Upper lobe of right lung (tissue), 1 donor: ENCODE data around the gene NECTIN4. TPM values are rescaled to one million over a fixed set of nuclear protein-coding genes. Genes with fewer than 3 reads are reported as not detected.
A peak's percentile ranks its signal among the peaks of the same experiment; 100 is the strongest.

Source experiments
- ATAC-seq: fragments of 200-7000 bp; cut with Tn5 transposase; one replicate; pipeline ENCODE4 v1.9.1; 2020; ENCODE audit warnings: mild to moderate bottlenecking, moderate library complexity
- DNase-seq: peaks from one replicate; pipeline ENCODE4 v3.0.0-alpha.2; 2020
- H3K27ac ChIP-seq: fragments of 200-600 bp; one replicate; pipeline ENCODE4 v1.8.0; 2022
- H3K27me3 ChIP-seq: fragments of 200-600 bp; one replicate; pipeline ENCODE4 v1.8.0; 2022; ENCODE audit warnings: mild to moderate bottlenecking
- H3K36me3 ChIP-seq: fragments of 200-600 bp; one replicate; pipeline ENCODE4 v1.8.0; 2022
- H3K4me1 ChIP-seq: fragments of 200-600 bp; one replicate; pipeline ENCODE4 v1.8.0; 2022
- H3K4me3 ChIP-seq: fragments of 200-600 bp; one replicate; pipeline ENCODE4 v1.8.0; 2022; ENCODE audit warnings: mild to moderate bottlenecking
- H3K9me3 ChIP-seq: fragments of 200-600 bp; one replicate; pipeline ENCODE4 v1.8.0; 2022
- CTCF ChIP-seq: fragments of 200-600 bp; IDR thresholded peaks from one replicate; pipeline ENCODE4 v1.8.0; 2022; ENCODE audit warnings: antibody characterized with exemption
- intact Hi-C: fragments of 100-400 bp; cut with DNase I; formaldehyde crosslinking; loops from one replicate; pipeline ENCODE4 v1.11.0; 2022
- total RNA-seq: library from RNA; stranded (reverse); fragmentation: NEBNext Ultra II Directional; extraction: Animal tissue kit (Norgen Biotek cat#: 25700); gene quantifications from one replicate; pipeline ENCODE4 v1.2.1, GENCODE V29; 2021
- donor health status: DM: no; HTN: yes; CAD: no; lungs with severe emphysema.

Gene NECTIN4
- total RNA-seq, 1 donor from 2014 or later: 5.4 TPM

DNA sequence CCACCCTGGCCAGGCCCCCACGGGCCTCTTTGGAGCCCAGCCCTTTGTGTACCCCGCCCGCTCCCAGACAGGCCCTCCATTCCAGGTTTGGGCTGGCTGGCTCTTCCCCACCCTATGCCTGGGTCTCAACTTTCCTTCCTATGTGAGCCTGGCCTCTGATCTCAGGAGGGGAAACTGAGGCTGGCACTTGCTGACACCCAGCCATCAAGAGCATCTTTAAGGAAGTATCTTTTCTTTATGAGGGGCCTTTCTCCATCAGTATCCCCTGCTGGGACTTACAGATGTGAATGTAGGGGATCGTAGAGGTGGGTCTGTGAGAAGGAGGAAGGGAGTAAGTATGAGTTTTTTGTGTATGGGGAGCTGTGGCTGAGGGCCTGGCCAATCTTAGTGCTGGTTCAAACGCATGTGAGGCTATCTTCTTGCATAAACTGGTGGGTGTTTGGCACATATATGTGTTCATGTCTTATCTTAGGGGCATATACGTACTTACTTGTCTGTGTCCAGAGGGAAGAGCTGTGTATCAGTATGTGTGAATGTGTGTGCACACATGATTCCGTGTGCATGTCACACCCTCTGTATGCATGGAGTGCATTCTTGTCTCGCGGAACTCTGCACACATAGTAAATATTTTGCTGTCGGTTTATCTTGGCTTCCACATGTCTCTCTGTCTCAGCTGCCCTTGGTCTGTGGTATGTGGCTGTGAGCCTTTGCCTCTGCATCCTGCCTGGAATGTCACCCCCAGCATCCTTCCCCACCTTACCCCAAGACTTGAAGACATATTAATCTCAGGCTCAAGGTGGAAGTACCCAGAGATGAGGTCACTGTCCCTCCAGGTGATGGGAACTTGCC, 5.4 kb downstream of the NECTIN4 start:
- intact Hi-C loops: no loop called here
- Histone ChIP-seq H3K4me1 (peaks cover 13% of the 10 kb centered on the region), H3K4me3 (no peak overlapping the region), H3K36me3 (no peaks in the 10 kb centered on the region), H3K27me3 (no peaks in the 10 kb centered on the region), H3K27ac (peak overlapping the region; percentile 42), H3K9me3 (no peaks in the 10 kb centered on the region)
- TF ChIP-seq CTCF: no peak
- ATAC-seq (no peak), DNase-seq (no peak)

DNA sequence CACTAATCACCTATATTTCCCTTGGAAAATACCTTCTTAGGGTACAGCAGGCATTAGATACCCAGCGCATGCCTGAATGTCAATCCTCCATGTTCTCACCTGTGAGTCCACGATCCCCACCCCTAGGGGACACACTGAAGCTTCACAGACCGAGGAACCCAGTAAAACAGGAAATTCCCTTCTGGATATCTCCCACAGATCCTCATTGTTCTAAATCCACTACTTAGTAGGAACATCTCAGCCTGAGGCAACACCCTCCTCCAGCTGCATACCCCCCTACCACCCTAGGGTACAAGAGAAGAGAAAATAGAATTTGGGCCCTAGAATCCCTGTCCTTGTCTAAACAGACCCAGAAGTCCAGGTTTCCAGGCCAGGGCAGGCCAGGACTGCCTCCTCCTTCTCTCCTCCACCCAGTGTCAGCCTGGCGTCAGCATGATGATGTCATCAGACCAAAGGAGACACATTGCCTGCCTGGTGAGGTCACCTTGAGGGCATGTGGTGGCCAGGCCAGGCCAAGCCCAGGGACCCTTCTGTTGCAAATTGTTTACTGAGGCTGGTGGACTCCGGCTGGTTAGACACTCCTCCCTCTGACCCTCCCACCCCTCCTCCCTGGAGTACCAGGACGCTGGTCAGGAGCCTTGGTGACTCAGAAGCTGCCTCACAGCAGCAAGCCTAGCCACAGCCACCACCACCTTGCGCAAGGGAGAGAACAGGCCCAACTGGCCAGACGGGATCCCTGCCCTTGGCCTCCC, 6.2 kb downstream of the NECTIN4 start:
- peak overlapping the region; percentile 42 for H3K27ac ChIP-seq
- no peaks in the 10 kb centered on the region for H3K36me3 ChIP-seq
- intact Hi-C loops: no loop called here
- peaks cover 13% of the 10 kb centered on the region for H3K4me1 ChIP-seq
- H3K27me3 ChIP-seq: no peaks in the 10 kb centered on the region
- no peaks in the 10 kb centered on the region for H3K9me3 ChIP-seq
- no peak for TF ChIP-seq CTCF
- ATAC-seq (peak; percentile 96), DNase-seq (peak; percentile 97)
- no peak overlapping the region for H3K4me3 ChIP-seq

GRCh38 chr1:161082483-161082882, 6.9 kb downstream of the NECTIN4 start:
- TF ChIP-seq CTCF: no peak
- H3K27me3 ChIP-seq: no peaks in the 10 kb centered on the region
- DNase-seq (no peak), ATAC-seq (no peak)
- H3K36me3 ChIP-seq: no peaks in the 10 kb centered on the region
- intact Hi-C loops: no loop called here
- H3K4me3 ChIP-seq: no peak overlapping the region
- H3K9me3 ChIP-seq: no peaks in the 10 kb centered on the region
- peak overlapping the region; percentile 39 for H3K27ac ChIP-seq
- H3K4me1 ChIP-seq: peaks cover 13% of the 10 kb centered on the region

- DNase-seq (no peak), ATAC-seq (no peak)
- peaks cover 13% of the 10 kb centered on the region for H3K4me1 ChIP-seq
- no peaks in the 10 kb centered on the region for H3K9me3 ChIP-seq
- no peaks in the 10 kb centered on the region for H3K27me3 ChIP-seq
- intact Hi-C loops: no loop called here
- TF ChIP-seq CTCF: no peak
- H3K36me3 ChIP-seq: no peaks in the 10 kb centered on the region
- H3K4me3 ChIP-seq: no peak overlapping the region
- H3K27ac ChIP-seq: no peak overlapping the region
These were observed 7.8 kb downstream of the NECTIN4 start for GRCh38 chr1:161081519-161081918.

DNA sequence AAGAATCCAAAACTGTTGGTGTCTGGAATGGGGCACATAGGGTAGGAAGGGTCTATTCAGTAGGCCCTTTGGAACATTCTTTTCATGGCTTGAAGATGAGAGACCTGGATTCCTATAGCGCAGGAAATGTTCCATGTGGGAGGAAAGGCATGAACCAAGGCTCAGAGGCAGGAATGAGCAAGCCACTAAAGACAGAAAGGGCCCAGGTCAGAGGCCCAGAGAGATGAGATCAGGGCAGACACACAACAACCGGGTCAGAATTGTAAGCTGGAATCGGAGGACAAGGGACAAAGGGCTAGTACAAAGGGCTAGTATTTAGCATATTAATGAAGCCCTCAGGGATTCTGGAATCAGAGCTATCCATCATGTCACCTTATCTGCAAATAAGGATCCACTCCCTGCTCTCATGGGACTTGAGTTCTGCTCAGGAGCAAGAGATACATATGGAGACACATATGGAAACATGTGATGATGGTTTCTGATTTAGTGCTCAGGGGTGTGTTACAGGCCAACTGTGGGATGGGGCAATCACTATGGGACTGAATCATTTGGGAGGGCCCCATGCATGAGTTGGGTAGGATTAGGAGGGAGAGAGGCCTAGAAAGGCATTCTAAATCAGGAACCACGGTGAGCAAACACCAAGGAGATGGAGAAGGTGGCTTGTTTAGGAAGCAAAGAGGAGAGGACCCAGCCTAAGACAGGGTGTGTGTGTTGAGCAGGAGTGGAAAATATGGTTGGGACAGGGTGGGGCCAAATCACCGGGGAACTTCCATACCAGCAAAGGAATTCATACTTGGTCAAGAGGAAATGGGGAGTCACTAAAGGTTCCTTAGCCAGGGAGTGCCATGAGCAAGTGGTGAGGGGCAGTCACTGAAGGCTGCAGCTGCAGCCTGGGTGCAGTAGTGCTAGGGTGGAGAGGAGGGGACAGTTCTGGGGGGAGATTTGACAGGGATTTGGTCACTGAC, 8.6 kb downstream of the NECTIN4 start:
- no peaks in the 10 kb centered on the region for H3K27me3 ChIP-seq
- DNase-seq: no peak
- ATAC-seq: no peak
- H3K4me3 ChIP-seq: no peak overlapping the region
- H3K27ac ChIP-seq: no peak overlapping the region
- no peak for TF ChIP-seq CTCF
- no peaks in the 10 kb centered on the region for H3K36me3 ChIP-seq
- no peaks in the 10 kb centered on the region for H3K9me3 ChIP-seq
- intact Hi-C loops: no loop called here
- peaks cover 13% of the 10 kb centered on the region for H3K4me1 ChIP-seq
